RWPE2 (cell line): Measurements from ENCODE around the gene ORM1.

ENCODE experiments used
- ATAC-seq: fragments of 200-7000 bp; cut with Tn5 transposase; 3 replicates; pipeline ENCODE4 v1.9.1; 2021; ENCODE audit warnings: low read depth
- DNase-seq: peaks from one replicate; pipeline ENCODE4 v3.0.0-alpha.2; 2020; ENCODE audit warnings: low spot score
- H3K27ac ChIP-seq: fragments of 450-650 bp; 2 replicates; pipeline ENCODE4 v1.5.1; 2017; ENCODE audit warnings: mild to moderate bottlenecking; ENCODE audit not compliant: poor library complexity, severe bottlenecking
- H3K27me3 ChIP-seq: fragments of 250-450 bp; sonication (Bioruptor Pico); 2 replicates; pipeline ENCODE4 v1.5.1; 2021; ENCODE audit warnings: mild to moderate bottlenecking, moderate library complexity; ENCODE audit not compliant: insufficient read depth, poor library complexity, severe bottlenecking
- H3K36me3 ChIP-seq: fragments of 250-450 bp; sonication (Bioruptor Pico); 2 replicates; pipeline ENCODE4 v1.5.1; 2020; ENCODE audit warnings: low read depth, mild to moderate bottlenecking, moderate library complexity
- H3K4me1 ChIP-seq: fragments of 250-450 bp; sonication (Bioruptor Pico); 2 replicates; pipeline ENCODE4 v1.5.1; 2021; ENCODE audit warnings: mild to moderate bottlenecking, moderate library complexity; ENCODE audit not compliant: insufficient read depth, poor library complexity, severe bottlenecking
- H3K4me3 ChIP-seq: fragments of 250-450 bp; sonication (Bioruptor Pico); 2 replicates; pipeline ENCODE4 v1.5.1; 2021; ENCODE audit warnings: mild to moderate bottlenecking, moderate library complexity; ENCODE audit not compliant: severe bottlenecking
- H3K9me3 ChIP-seq: fragments of 250-450 bp; sonication (Bioruptor Pico); 2 replicates; pipeline ENCODE4 v1.5.1; 2021; ENCODE audit warnings: mild to moderate bottlenecking, moderate library complexity; ENCODE audit not compliant: severe bottlenecking
- TF ChIP-seq, protein P1 (sequence below): fragments of 450-650 bp; IDR thresholded peaks from one replicate; pipeline ENCODE4 v1.5.1; 2017; ENCODE audit warnings: mild to moderate bottlenecking, moderate library complexity; ENCODE audit not compliant: poor library complexity, severe bottlenecking

Gene ORM1

DNA sequence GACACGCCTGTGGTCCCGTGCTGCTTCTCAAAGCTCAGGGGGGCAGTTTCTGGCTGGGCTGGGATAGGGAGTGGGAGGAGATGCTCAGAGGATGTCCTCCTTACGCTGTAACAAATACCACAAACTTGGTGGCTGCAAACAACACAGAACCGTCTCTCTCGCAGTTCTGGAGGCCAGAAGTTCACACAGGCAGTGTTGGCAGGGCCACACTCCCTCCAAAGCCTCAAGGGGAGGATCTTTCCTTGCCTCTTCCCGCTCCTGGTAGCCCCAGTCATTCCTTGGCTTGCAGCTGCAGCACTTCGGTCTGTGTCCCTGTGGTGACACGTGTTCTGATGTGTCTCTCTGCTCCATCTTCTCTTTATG, 10.4 kb upstream of the ORM1 start:
- TF ChIP-seq, protein P1, sequence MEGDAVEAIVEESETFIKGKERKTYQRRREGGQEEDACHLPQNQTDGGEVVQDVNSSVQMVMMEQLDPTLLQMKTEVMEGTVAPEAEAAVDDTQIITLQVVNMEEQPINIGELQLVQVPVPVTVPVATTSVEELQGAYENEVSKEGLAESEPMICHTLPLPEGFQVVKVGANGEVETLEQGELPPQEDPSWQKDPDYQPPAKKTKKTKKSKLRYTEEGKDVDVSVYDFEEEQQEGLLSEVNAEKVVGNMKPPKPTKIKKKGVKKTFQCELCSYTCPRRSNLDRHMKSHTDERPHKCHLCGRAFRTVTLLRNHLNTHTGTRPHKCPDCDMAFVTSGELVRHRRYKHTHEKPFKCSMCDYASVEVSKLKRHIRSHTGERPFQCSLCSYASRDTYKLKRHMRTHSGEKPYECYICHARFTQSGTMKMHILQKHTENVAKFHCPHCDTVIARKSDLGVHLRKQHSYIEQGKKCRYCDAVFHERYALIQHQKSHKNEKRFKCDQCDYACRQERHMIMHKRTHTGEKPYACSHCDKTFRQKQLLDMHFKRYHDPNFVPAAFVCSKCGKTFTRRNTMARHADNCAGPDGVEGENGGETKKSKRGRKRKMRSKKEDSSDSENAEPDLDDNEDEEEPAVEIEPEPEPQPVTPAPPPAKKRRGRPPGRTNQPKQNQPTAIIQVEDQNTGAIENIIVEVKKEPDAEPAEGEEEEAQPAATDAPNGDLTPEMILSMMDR: no peak
- H3K4me1 ChIP-seq: no peaks in the 10 kb centered on the region
- peak; percentile 7 for DNase-seq

DNA sequence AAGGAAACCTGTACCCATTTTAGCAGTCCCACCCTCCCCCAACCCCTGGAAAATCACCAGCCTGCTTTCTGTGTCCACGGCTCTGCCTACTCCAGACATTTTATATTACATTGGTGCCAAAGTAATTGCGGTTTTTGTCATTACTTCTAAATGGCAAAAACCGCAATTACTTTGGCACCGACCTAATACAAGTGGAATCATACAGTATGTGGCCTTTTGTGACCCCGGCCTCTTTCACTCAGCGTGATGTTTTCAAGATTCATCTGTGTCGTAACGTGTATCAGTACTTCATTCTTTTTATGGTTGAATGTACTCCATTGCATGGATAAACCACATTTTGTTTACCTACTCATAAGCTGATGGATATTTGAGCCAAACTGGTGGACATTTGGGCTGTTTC, 9.7 kb upstream of the ORM1 start:
- no peak for ATAC-seq
- Histone ChIP-seq H3K4me3 (no peak overlapping the region), H3K36me3 (0 out of 2 replicates have a peak, but pooled peaks cover 3% of the 10 kb centered on the region), H3K4me1 (peaks cover 3% of the 10 kb centered on the region), H3K27me3 (no peaks in the 10 kb centered on the region), H3K9me3 (no peaks in the 10 kb centered on the region), H3K27ac (no peak overlapping the region)
- TF ChIP-seq, protein P1: no peak
- DNase-seq: no peak

More for the DNA sequence above, 10.4 kb upstream of the ORM1 start:
- H3K27me3 ChIP-seq: no peaks in the 10 kb centered on the region
- no peak overlapping the region for H3K27ac ChIP-seq
- ATAC-seq: peak; percentile 11; the same call in 1 of the 3 replicates
- 0 out of 2 replicates have a peak, but pooled peaks cover 3% of the 10 kb centered on the region for H3K36me3 ChIP-seq
- H3K9me3 ChIP-seq: no peaks in the 10 kb centered on the region
- no peak overlapping the region for H3K4me3 ChIP-seq

DNA sequence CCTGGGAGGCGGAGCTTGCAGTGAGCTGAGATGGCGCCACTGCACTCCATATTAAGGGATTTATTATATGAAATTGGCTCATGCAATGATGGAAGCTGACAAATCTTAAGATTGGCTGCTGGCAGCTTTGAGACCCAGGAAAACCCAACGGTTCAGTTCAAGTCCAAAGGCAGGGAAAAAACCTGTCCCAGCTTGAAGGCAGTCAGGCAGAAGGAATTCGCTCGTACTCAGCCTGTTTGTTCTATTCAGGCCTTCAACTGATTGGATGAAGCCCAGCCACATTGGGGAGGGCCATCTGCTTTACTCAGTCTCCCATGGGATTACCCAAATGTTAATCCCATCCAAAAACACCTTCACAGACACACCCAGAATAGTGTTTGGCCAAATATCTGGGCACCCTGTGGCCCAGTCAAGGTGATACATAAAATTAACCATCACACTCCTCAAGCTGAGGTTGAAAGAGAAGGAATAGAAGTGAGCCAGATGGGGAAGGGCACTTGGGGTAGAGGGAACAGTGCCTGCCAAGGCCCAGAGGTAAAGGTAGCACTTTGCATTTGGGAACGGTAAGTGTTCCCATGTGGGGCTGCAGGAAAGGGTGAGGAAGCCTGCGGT, 8.5 kb upstream of the ORM1 start:
- Histone ChIP-seq H3K9me3 (no peaks in the 10 kb centered on the region), H3K4me1 (peaks cover 3% of the 10 kb centered on the region), H3K27ac (no peak overlapping the region), H3K36me3 (no peaks in the 10 kb centered on the region), H3K4me3 (no peak overlapping the region), H3K27me3 (no peaks in the 10 kb centered on the region)
- no peak for ATAC-seq
- peak; percentile 10 for DNase-seq
- TF ChIP-seq, protein P1: no peak

DNA sequence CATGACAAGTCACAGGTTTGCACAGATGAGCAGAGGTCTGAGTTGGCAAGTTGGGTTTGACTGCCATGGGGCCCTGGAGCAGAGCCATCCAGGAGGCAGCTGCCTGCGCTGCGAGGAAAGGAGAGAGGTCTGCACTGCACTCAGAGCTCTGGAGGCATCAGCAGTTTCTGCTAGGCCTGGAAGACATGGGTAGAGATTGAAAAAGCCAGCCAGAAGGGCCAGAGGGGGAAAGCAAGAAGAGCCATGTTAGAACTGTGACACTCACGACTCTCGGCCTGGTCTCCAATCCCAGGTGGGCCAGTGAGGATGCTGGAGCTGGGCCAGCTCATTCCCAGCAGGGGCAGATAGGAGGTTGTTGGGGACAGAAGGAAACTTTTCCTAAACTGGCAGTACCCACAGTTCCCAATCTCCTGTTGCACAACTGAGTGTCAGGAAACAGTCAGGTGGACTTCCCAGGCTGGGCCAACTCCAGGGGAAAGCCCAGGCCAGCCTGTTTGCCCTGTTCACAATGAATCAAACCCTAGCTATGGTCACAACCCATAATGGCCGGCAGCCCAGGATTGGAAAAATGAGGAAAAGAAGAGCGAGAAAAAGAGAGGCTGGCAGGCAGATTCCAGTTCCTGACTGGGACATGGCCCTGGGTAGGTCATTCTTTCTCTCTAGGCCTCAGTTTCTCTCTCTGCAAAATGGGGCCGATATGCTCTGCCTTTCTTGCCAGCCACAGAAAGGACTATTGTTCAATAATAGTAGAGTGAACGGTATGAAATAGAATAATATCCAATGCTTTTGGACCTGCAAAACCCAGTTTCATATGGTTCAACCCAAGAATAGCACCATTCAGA, 7.8 kb upstream of the ORM1 start:
- Histone ChIP-seq H3K4me3 (no peak overlapping the region), H3K4me1 (peaks cover 3% of the 10 kb centered on the region), H3K27ac (no peak overlapping the region), H3K27me3 (no peaks in the 10 kb centered on the region), H3K9me3 (no peaks in the 10 kb centered on the region), H3K36me3 (no peaks in the 10 kb centered on the region)
- peak; percentile 27 for DNase-seq
- TF ChIP-seq, protein P1: no peak
- ATAC-seq: no peak
